ENCODE data around the gene SHKBP1.

The SHKBP1 gene

GRCh38 chr19:40603389-40604170, 26.9 kb downstream of the SHKBP1 start (continued):
- TF ChIP-seq ZBTB10 (tag by site-specific recombination; IDR thresholded peaks at IDR 0.05), result peak; percentile 98
- peak; percentile 40; the same call in 1 of the 2 replicates for TF ChIP-seq ZBTB44 (tag by site-specific recombination; IDR thresholded peaks at IDR 0.05)
- TF ChIP-seq ZFP3 (tag by site-specific recombination; IDR thresholded peaks at IDR 0.05; ENCODE audit: low read depth), result no peak
- peak; percentile 98 for TF ChIP-seq BCL6B (tag by site-specific recombination; IDR thresholded peaks at IDR 0.05)
- peak; percentile 93 for TF ChIP-seq ZNF423 (tag by site-specific recombination; IDR thresholded peaks at IDR 0.05)
- TF ChIP-seq ZNF26 (tag by site-specific recombination; IDR thresholded peaks at IDR 0.05), result no peak
- peak; percentile 85; the same call in 1 of the 2 replicates for TF ChIP-seq ZBTB7A (tag by site-specific recombination; IDR thresholded peaks at IDR 0.05; ENCODE audit: low read depth)
- no peak for TF ChIP-seq ZNF248 (tag by site-specific recombination; IDR thresholded peaks at IDR 0.05)
- no peak for TF ChIP-seq ZNF202 (tag by site-specific recombination; IDR thresholded peaks at IDR 0.05; ENCODE audit: borderline replicate concordance)
- TF ChIP-seq BCL11A (tag by site-specific recombination; IDR thresholded peaks at IDR 0.05; ENCODE audit: low read depth), result peak; percentile 95
- no peak for TF ChIP-seq ZNF776 (tag by site-specific recombination; IDR thresholded peaks at IDR 0.05; ENCODE audit: borderline replicate concordance)
- no peak for TF ChIP-seq ZNF473 (tag by site-specific recombination; IDR thresholded peaks at IDR 0.05)
- no peak for TF ChIP-seq ELK4 (IDR thresholded peaks at IDR 0.05; ENCODE audit: borderline replicate concordance, low read depth, low read length)
- no peak for TF ChIP-seq ZNF768 (tag by site-specific recombination; IDR thresholded peaks at IDR 0.05)
- TF ChIP-seq KLF7 (tag by site-specific recombination; IDR thresholded peaks at IDR 0.05; ENCODE audit: borderline replicate concordance), result peak; percentile 99
- TF ChIP-seq ZBTB6 (tag by site-specific recombination; IDR thresholded peaks at IDR 0.05), result peak; percentile 22; the same call in 1 of the 2 replicates
- peak; percentile 81; the same call in 1 of the 2 replicates for TF ChIP-seq ZNF2 (tag by site-specific recombination; IDR thresholded peaks at IDR 0.05)
- TF ChIP-seq HOXA7 (CRISPR knock-in tag; IDR thresholded peaks at IDR 0.05; ENCODE audit: borderline replicate concordance), result no peak
- no peak for TF ChIP-seq ZNF311 (tag by site-specific recombination; IDR thresholded peaks at IDR 0.05; ENCODE audit: borderline replicate concordance)
- TF ChIP-seq ZNF654 (tag by site-specific recombination; IDR thresholded peaks at IDR 0.05; ENCODE audit: low read depth), result no peak
- peak; percentile 77 for TF ChIP-seq REST (tag by site-specific recombination; IDR thresholded peaks at IDR 0.05)
- peak; percentile 99 for TF ChIP-seq HIC1 (tag by site-specific recombination; IDR thresholded peaks at IDR 0.05)
